T-helper 1 cell treated with Interleukin-12 subunit alpha and Interleukin-12 subunit beta and Interleukin-4 antibody, amounts not matched to agents 30 ng/mL and 1 ng/mL, for 36 hours (primary cell): ENCODE data around the gene AGAP1. TPM values are rescaled to one million over a fixed set of nuclear protein-coding genes. Genes with fewer than 3 reads are reported as not detected.

Experiments
- intact Hi-C: fragments of 100-400 bp; cut with micrococcal nuclease; formaldehyde crosslinking; loops from one replicate; pipeline ENCODE4 v1.15.1; 2024
- total RNA-seq: library from RNA; stranded (reverse); gene quantifications from 2 replicates; pipeline ENCODE4 v1.2.3, GENCODE V29; 2022

AGAP1 gene
- total RNA-seq, 1 donor from 2014 or later = 2.7 TPM

DNA sequence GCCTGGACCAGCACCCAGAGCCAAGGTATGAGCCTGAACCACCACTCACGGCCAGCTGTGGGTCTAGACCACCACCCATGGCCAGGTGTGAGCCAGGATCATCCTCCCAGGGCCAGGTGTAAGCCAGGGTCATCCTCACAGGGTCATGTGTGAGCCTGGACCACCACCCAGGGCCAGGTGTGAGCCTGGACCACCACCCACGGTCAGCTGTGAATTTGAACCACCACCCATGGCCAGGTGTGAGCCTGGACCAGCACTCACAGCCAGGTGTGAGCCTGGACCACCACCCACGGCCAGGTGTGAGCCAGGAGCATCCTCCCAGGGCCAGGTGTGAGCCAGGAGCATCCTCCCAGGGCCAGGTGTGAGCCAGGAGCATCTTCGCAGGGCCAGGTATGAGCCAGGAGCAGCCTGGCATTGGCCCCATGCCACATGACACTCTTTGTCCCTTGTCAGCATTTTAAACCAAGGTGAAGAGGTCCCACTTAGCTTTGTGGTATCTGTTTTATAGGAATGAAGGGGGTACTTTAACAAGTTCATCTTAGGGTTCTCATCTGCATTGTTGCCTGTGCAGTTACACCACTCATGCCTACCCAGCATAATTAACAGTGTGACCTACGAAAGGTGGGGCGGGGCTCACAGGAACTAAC is 71.2 kb downstream of the AGAP1 start:
- intact Hi-C loops = no loop called here

DNA sequence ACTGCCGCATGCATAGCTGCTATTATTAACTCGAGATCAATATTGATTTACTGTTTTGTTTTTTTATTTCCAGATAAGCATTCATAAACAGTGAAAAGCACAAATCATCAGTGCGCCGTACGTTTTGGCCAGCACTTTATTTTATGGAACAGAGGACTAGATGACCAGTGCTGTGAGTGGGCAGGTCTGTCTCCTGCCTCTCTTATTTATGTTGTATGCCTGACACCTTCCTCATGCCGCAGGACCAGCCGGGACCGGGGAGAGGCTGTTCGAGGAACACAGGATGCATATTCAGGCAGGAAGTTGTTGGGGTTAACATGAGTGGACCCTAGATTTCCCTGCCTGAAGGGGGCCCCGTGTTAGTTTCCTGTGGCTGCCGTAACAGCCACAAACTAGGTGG is 72.6 kb downstream of the AGAP1 start:
- intact Hi-C loops = no loop called here

DNA sequence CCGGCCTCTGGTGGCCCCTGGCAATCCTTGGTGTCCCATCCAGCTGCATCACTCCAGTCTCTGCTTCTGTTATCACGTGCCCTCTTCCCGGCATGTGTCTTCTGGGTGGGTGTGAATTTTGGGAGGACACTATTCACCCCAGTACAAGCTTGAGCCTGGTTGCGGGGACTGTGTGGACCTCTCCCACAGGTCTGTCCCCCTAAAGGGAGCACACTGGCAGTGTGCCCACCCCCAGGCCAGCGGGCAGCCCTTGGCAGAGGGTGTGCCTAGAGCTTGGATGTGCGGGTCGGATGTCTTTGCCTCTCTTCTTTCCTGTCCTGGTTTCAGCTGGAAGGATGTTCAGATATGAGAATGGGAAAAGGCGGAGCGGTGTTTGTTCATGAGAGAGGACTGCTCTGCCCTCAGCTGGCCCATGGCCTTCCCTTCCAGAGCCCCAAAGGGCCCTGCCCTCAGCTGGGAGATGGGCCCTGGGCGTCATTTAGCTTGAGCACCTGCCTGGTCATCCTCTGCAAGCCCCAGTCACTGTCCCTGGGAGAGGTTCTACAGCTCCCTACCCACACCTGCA is 73.2 kb downstream of the AGAP1 start:
- intact Hi-C loops = no loop called here

DNA sequence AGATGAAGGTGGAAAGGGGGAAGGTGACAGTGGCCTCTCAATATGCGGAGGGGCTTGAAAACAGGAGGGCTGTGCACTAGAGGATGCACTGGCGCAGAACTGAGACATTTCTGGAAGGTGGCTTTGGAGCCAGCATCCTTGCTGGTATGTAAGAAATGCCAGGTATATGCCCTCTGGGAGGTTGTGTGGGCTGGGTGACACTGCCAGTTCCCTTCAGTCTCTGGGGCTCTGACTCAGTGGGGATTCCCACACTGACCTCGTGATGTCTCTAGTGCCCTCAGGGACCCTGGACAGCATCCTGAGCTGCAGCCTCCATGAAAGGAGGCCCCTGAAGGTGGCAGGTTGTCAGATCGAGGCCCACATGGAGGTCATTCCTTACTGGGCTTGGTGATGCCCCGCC is 74.0 kb downstream of the AGAP1 start:
- intact Hi-C loops = no loop called here

DNA sequence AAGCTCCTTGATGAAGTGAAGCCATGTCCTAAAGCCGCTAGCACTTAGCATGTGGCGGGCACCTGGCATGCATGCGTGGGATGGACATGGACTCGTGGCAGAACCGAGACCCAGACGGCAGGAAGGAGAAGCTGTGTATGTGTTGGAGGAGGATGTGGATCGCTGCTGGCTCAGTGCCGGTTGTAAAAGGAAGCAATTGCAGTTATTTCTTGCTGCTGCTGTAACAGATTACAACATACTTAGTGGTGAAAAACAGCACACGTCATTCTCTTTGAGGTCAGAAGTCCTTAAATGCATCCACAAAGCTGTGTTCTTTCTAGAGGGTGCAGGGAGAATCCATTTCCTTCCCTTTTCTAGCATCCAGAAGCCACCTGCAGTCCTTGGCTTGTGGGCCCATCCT is 74.6 kb downstream of the AGAP1 start:
- intact Hi-C loops = no loop called here

DNA sequence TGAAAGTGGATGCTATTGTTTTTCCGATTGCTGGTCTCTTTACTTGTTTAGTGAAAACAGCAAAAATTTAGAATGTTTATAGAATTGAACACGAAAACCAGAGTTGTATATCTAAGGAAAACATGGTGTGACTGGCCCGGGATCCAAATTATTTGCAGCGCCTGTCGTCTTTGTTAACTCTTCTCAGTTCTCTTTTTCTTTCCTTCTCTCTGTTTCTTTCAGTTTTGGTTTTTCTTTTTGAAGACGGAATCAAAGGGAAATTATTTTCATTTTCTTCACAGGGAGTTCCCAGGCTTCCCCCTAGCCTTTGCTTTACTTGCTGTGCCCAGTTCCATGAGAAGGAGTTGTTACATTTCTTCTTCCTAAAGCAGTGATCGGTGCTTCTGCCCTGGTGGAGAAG is 76.0 kb downstream of the AGAP1 start:
- intact Hi-C loops = no loop called here

DNA sequence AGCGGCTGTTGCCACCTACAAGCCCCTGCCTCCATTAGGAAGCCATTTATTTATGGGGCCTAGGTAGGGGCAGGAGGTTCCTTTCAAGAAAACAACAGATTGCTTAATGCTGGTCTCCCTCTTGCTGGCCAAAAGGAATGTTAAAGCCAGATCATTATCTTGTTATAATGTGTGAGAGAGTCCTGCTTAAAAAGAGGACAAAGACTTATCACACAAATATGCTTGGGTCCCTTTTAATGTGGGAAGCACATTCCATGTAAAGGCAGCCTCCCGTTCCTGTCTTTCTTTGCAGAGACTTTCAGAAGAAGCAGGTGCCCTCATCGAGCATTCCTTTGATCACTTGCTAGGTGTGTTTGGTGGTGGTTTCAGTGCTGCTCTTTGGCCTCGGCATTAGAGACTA is 76.4 kb downstream of the AGAP1 start:
- intact Hi-C loops = no loop called here

DNA sequence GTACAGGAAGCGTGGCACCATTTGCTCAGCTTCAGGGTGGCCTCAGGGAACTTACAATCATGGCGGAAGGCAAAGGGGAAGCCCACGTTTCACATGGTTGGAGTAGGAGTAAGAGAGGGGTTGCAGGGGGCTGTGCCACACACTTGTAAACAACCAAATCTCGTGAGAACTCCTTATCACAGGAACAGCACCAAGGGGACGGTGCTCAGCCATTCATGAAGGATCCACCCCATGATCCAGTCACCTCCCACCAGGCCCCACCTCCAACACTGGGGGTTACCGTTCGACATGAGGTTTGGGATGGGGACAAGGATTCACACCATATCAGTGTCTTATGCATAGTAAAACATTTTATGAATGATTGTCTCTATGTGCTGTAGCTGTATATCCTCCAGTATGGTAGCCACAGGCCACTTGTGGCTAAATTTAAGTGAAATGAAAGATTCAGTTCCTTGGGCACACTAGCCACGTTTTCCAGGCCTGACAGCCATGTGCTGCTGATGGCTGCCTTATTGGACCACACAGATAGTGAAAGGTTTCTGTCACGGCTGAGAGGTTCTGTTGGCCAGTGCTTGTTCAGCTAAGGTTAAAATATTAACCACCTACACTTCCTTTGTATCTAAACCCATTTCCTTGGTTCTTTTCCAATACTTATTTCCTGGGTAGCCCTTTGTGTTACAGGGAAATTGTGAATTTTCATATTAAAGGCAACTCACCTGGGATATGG is 77.3 kb downstream of the AGAP1 start:
- intact Hi-C loops = no loop called here

DNA sequence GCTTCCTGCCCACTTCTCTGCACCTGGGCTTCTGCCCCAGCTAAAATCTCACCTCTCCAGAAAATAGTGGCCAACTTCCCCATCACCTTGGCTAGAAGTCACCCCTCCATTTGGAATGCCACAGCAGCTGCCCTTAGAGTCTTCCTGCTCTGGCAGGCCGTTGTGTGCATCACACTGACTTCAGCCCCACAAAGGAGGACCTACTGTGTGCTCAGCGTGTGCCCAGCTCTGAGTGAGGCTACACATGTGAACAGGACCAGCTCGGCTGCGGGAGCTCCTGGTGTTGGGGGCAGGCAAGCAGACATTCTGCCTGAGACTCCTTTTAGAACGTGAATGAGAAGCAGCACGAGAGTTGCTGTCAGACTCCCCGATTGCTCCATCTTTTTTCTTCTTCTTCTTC is 78.7 kb downstream of the AGAP1 start:
- intact Hi-C loops = no loop called here

DNA sequence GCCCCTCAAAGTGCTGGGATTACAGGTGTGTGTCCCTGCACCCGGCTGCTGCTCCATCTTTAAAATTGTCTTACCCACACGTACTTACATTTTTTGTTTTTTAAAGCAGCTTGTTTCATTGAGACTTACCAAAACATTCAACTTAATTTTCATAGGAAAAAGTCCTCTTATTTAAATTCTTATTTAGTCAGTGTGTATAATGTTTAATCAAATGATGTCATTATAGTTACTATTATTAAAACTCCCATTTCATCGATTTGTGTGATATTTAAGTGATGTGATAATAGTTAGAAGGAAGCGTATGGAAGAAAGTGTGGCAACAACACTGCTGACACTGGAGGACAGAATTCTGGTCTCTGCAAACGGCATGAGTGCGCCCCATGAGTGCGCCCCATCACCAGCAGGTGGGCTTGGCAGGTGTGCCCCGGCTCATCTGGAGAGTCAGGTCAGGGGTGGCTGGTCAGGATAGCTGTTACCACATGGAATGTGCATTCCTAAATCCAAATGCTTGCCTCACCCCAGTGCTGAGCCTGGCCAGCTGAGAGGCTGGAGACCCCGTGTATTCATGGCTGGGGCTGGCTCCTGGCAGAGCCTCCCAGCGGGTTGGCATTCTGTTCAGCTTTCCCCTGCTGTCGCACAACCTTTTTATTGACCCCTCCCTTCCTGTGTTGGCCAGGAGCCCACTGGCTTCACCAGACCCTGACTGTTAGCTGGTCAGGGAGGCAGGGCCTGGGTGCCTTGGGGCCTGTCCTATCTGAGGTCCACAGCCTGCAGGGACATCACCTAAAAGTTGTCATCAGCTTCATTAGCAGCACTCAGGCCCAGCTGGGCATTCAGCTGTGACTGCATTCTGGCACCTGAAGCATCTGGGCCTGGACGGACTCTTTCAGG is 79.7 kb downstream of the AGAP1 start:
- intact Hi-C loops = no loop called here

DNA sequence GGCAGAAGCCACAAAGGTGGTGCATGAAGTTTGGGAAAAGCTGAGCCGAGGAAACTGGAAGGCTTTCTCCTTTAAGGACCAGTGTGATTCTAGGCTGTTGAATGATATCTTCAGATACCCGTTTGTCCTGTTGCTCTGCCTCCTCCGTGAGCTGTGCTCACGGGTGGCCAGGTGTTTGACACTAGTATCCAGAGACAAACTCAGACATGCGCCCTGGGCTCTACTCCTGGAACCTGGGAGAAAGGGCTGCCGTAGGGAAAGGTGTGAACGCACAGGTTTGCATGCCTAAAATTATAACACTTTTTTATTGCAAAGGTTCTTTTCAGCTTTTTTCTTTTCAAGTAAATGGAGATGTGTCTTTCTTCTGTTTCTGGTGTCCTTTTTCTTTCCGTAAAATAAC is 81.6 kb downstream of the AGAP1 start:
- intact Hi-C loops = no loop called here

DNA sequence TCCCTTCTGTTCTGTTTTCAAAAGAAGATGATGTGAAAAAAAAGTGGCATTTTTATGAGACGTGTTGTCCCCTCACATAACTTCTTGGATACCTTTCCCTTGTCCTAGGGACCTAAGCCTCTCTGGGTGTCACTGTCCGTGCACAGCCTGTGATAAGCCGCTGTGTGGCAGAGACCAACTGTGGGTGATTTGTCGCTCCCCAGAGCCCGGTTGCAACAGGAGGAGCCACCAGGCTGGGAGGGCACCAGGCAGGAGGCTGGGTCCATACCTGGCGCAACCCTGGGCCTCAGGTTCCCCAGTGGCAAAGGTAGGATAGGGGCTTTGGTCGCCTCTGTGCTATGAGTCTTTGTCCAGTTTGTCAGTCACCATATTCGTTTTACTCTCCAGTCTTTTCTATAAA is 82.1 kb downstream of the AGAP1 start:
- intact Hi-C loops = no loop called here

DNA sequence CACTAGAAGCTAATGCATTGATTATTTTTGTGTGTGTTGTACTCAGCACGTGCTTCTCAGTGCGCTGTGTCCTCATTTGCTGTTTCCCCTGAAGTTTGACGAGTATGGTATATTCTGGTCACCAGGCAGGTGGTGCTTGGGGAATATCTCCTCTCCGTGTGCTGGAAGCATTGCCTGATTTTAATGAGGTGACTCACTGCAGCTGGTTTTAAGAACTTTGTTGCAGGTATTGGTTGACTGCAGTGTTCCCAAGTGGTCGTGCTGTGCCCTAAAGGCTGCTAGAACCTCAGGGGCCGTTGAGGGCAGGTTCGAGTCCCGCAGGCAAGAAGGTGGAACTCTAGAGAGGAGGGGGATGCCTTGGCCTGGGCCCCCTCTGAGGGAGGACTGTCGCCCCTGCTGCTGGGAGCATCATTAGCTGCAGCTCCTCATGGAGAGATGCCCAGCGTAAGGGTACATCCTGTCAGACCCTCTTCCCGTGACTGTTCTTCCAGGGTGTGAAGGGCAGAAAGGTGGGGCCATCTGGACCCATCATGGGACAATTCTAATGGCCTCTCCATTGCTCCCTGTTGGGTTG is 82.6 kb downstream of the AGAP1 start:
- intact Hi-C loops = no loop called here

DNA sequence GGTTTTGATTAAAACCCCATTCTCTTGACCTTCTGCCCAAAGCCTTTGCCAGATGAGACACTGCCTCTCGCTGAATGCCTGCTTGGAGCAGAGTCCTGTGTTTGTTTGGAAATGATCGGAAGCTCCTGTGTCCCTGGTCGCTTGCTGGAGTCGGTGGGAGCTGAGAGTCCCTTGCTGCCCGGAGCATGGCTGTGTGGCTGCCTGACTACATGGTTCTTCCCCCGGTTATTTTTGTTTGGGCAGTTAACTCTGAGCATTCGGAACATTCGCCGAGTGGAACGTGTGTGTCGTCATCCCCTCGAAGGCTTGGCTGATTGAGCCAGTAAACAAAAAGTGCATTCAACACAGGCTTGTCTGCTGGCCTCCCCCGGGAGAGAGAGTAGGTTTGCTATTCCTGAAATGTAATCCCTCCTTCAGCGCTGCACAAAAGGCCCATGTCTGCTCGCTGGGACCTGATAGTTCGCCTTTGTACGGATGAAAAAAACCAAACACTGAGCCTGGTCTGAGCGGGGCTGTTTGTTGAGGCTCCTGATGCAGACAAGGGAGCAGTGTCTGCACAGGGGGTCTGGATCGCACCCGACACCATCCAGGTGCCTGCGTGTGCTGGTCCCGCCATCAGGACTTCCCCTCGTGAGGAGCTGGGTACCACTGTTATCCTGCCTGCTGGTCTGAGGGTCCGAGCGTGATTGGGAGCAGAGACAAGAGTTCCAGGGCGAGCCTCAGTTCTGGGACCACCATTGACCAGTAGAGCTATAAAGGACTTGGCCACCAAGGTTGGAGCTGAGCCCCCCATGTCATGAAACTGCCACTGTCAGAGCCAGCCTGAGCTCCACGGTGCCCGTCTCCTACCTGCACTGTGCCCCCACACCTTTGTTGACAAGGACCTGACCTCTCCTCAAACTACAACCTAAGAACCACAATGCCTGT is 83.8 kb downstream of the AGAP1 start:
- intact Hi-C loops = no loop called here

DNA sequence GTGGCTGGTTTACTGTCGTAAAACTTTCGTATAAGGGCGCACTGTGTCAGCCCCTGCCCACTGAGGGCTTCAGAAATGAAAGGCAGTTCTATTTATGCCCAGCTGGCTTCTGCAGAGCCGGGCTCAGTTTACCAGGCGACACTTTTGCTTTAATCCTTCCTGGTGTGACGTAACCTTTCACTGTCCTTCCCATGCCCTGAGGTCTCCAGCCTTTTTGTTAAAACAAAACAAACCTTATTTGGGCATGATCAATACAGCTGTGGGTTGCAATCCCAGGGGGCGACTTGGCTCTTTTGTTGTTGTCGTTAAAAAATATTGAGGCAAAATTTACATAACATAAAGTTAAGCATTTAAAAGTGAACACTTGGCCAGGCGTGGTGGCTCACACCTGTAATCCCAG is 85.3 kb downstream of the AGAP1 start:
- intact Hi-C loops = no loop called here

DNA sequence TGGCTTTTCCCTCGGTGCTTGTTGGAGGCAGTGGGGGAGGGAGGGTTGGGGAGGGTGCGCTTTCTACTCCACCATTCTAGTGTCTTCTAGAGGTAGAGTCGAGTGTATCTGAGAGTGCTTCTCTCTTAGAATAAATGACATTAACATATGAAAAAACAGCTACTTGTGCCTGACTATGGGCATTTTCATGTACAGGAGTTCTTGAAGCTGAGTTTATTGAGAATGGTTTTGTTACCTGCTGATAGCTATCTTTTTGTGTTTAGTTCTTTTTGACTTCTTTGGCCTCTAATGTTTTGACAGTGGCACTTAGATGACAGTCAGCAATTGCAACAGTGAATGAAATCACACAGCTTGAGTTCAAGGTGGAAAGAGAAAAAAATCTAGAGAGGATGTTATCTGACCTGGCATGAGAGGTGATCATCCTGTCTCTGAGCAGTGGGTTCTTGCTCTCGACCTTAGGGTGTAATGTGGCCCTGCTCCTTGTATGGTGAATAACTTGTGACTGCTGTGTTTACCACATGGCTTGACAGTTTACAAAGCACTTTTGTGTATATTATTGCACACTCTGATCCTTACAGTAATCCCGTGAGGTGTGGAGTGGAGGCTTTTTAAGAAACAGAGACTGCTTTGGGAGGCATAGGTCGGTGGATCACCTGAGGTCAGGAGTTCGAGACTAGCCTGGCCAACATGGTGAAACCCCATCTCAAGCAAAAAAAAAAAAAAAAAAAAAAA is 86.7 kb downstream of the AGAP1 start:
- intact Hi-C loops = loop anchor here (1.0 kb wide), 1 partner anchor 36 kb away; no protein-coding TSS in a partner anchor

DNA sequence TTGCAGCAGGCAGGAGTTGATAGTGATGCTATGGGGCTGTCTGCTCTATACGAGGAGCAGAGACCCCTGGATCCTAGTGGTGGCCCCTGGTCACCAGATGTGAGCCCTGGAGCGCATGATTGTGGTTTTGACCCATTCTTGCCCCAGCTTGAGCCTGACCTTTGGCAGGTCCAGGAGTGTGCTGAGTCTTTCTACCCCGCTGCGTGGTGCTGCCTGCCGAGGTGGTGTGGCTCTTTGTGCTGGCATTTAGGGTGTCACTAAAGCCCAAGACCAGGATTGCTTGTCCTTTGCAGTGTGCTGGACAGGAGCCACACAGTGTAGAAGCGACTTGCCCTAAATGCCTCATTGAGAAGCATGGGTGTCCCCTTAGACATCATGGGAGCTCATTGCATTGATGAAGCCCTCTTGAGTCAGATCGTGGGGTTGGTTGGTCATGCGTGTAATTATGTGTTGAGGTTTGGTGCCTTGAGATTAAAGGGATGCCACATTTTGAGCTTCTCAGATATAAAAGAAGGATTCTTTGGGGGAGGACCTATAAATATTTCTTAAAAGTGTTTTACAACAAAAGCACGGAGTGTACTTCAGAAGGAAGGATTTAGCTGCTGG is 88.3 kb downstream of the AGAP1 start:
- intact Hi-C loops = no loop called here

DNA sequence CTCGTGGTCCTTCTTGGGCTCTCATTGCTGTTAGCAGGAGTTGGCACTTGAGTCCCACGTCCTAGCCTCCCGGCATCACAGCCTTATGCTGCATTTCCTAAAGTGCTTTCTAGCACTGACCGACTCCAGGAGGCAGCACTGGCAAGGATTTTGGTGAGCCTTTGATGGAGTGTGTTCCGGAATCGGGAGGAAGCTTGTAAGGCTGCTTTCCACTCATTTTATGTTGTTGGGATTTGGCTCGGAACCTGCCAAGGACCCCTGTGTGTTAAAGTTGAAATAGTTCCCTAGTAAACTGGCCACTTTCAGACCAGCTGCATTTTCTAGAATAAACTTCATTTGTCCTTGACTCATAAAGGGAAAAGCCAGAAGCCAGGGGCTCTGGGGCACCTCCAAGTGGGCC is 88.9 kb downstream of the AGAP1 start:
- intact Hi-C loops = no loop called here

DNA sequence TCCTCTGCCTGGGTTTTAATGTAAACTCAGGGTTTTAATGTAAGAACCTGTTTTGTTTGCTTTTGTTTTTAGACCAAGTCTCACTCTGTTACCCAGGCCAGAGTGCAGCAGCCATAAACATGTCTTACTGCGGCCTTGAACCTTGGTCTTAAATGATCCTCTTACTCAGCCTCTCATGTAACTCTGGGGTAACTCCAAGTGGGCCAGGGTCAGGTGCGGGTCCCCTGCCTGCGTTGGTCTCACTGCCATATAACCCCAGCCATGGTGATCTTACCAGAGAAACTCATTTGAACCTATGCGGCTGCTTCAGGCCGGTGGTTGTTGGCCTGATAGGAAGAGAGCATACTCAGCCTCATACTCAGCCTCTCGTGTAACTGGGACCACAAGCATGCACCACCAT is 89.3 kb downstream of the AGAP1 start:
- intact Hi-C loops = no loop called here
